Left lobe of liver (tissue), 2 donors: Measurements from ENCODE around the gene DHX38. TPM values are rescaled to one million over a fixed set of nuclear protein-coding genes. Genes with fewer than 3 reads are reported as not detected.
"Not testable (repeated sequence)": the region's sequence is repeated elsewhere in the genome, so short reads cannot be mapped to it uniquely, and the experiment has no call there.

ENCODE experiments used
- ATAC-seq: fragments of 200-7000 bp; cut with Tn5 transposase; one replicate; pipeline ENCODE4 v1.9.1; 2020; ENCODE audit warnings: mild to moderate bottlenecking, moderate library complexity
- DNase-seq: peaks from one replicate; pipeline ENCODE4 v3.0.0-alpha.2; 2020; ENCODE audit warnings: low spot score
- total RNA-seq: library from RNA; stranded (reverse); gene quantifications from one replicate; pipeline ENCODE4 v1.2.1, GENCODE V29; 2021
- donor health status: DM: no; HTN: no; CAD: no; lungs with moderate emphysema.
- donor health status: DM: no; HTN: yes; CAD: no.

The DHX38 gene
- 26.4 TPM for total RNA-seq

DNA sequence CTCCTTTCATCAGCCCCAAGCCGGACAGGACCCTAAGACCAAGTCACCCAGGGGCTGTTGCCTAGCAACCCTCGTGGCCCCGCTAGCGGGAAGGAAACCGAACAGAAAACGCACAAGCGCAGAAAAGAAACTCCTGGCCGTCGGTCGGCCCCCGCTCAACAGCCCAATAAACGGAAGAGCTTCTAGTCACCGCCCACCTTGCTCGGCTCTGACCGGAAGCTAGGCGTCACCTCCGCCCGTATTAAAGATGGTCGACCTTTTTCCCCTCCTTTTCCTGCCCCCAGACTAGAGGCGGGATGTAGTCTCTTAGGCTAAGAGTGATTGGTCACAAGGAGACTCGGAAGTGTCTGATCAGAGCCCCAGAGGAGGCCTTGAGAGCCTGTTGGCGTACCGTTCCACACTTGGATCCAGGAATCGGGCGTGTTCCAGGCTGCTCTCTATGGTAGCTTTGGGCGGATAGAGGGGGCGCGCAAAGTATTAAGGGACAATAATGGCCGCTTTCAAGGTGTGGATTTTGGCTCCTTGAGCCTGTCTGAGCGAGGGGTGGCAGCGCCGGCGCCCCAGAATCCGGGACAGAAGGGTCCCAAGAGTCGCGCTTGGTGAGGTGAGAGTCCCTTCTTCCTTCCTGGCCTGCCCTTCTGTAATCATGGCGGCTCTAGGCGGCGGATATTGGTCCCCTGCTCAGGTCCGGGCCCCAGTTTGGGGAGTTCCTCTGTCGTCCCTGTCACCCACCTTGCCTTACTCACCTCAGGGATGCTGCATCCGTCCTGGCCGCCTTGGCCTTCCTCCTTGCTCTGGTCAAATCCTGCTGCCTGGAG lies at the start of gene DHX38, which contains the start of gene TXNL4B:
Gene DHX38 (plus strand): TSS at position 400 of the 818 bp plus-strand sequence. CDS start 2,311 bp downstream, outside the sequence.
Gene TXNL4B (minus strand): TSS at position 173 of the 818 bp plus-strand sequence. CDS start 2,871 bp downstream, outside the sequence.
- DNase-seq (peak; percentile 95), ATAC-seq (peak; percentile 93)

- ATAC-seq, result peak; percentile 8
- DNase-seq, result no peak
Observed at GRCh38 chr16:72044296-72044695, 49.4 kb upstream of the DHX38 start.

DNA sequence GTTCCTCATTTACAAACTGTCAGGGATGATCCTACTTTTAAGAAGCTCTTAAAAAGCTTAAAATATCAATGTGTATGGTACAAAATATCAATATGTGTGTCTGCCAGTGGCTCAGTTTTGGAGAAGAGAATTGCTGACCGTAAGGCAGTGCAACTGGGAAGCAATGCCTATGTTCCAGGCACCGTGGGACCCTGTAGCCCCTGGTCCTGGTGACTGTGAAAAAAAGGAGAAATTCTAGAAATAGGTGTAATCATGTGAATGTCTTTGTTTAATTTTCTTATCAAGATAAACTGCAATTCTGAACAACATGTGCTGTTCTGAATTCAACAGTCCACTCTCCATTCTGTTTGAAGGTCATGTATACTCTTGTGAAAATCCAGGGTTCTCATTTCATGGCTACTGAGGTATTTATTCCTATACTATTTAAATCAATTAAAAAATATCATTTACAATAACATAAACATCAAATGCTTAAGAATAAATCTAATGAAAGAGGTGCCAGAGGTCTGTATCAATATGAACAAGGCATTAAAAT lies 48.8 kb upstream of the DHX38 start:
- DNase-seq, result no peak
- ATAC-seq, result peak; percentile 3

- ATAC-seq (no peak), DNase-seq (no peak)
Observed at GRCh38 chr16:72049110-72049509, 44.5 kb upstream of the DHX38 start.

GRCh38 chr16:72050769-72051464 lies 42.7 kb upstream of the DHX38 start:
- ATAC-seq (peak; percentile 78), DNase-seq (peak; percentile 77)

GRCh38 chr16:72051818-72052217 lies 41.8 kb upstream of the DHX38 start:
- ATAC-seq (peak; percentile 6), DNase-seq (no peak)

- DNase-seq (peak; percentile 73), ATAC-seq (peak; percentile 59)
Observed at GRCh38 chr16:72054254-72054847, 39.3 kb upstream of the DHX38 start, which contains the start of gene HP. Gene HP, plus strand, starts transcription at chr16:72054505. Its CDS starts 148 bp downstream, at chr16:72054653.

GRCh38 chr16:72055911-72056310 lies 37.7 kb upstream of the DHX38 start:
- ATAC-seq, result peak; percentile 2
- no peak for DNase-seq

GRCh38 chr16:72057313-72057712 lies 36.3 kb upstream of the DHX38 start:
- not testable (repeated sequence) for ATAC-seq

GRCh38 chr16:72059060-72059459 lies 34.6 kb upstream of the DHX38 start:
- not testable (repeated sequence) for DNase-seq, ATAC-seq

More at GRCh38 chr16:72057313-72057712, 36.3 kb upstream of the DHX38 start:
- DNase-seq, result not testable (repeated sequence)

- DNase-seq (peak; percentile 56), ATAC-seq (peak; percentile 9)
Observed at GRCh38 chr16:72060405-72060804, 33.2 kb upstream of the DHX38 start.

- ATAC-seq (peak; percentile 26), DNase-seq (peak; percentile 60)
Observed at GRCh38 chr16:72061564-72061963, 32.1 kb upstream of the DHX38 start.

- ATAC-seq (peak; percentile 6), DNase-seq (no peak)
Observed at GRCh38 chr16:72064361-72064894, 29.2 kb upstream of the DHX38 start.

DNA sequence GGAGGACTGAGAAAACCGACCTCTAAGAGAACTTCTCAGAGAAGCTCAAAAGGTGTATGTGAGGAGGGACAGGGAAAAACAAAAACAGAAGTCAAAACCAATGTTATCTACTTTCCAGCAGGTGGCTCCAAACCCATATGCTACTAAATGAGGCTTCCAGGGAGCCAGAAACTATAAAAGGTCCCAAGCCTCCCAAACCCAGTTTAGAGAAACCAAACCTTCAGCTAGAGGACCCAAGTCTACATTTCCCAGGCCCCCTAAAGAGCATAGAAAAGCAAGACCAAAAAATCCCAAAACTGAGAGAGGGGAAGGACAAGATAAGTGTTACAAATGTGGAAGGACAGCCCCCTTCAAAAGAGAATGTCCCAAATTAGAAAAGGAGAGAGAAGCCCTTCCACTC lies 26.9 kb upstream of the DHX38 start:
- DNase-seq, result no peak
- ATAC-seq, result peak; percentile 49

GRCh38 chr16:72068930-72069329 lies 24.7 kb upstream of the DHX38 start:
- ATAC-seq (no peak), DNase-seq (no peak)

GRCh38 chr16:72072514-72073342 lies 20.9 kb upstream of the DHX38 start:
- ATAC-seq, result no peak
- DNase-seq, result no peak

DNA sequence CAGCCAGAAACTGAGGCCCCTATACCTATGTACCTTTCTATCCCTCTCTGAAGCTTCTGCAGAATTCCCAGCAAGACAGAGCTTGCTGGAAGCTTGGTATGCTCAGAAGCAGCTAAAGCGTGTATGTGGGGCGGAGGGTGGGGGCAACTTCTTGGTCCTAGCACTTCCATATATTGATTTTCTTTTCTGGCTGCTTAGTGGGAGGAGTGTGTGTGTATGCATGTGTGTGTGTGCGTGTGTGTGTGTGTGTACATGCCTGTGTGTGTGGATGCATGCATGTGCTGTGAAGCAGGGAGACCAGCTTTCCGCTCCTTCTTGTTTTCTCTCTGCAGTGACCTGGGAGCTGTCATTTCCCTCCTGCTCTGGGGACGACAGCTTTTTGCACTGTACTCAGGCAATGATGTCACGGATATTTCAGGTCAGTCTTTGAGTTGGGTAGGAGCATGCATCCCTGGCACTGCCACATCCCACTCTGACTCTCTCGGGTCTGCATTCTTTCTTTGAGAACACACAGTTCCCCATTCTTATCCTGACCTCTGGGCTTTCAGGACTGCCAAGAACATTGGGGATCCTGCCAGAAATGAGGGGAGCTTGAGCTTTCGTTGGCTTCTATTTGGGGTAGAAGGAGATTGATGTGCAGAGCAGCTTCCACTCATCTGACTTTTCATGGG lies 20.0 kb upstream of the DHX38 start:
- ATAC-seq (peak; percentile 10), DNase-seq (no peak)

DNA sequence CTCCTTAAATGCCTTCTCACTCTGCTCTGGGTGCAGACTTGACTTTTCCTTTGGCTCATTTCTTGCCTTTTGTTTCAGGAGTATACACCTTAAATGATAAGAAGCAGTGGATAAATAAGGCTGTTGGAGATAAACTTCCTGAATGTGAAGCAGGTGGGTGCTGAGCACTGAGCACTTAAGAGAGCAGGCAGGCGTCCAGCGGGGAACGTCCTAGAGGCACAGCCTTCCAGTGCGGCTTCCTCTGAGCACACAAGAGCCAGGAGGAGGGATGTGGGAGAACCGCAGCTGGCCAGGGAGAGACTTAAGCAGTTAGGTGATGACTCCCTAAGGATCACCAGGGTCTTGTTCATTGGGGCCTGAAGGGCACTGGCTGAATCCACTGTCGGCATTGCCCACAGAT lies 18.6 kb upstream of the DHX38 start:
- ATAC-seq, DNase-seq: not testable (repeated sequence)
